ENCODE data around the gene ZBTB2. TPM values are rescaled to one million over a fixed set of nuclear protein-coding genes. Genes with fewer than 3 reads are reported as not detected.

The ZBTB2 gene
- total and polyA plus RNA-seq, 2 of the 4 experiments (the other 2 are of a cell fraction): 11.8 to 17.7 TPM

DNA sequence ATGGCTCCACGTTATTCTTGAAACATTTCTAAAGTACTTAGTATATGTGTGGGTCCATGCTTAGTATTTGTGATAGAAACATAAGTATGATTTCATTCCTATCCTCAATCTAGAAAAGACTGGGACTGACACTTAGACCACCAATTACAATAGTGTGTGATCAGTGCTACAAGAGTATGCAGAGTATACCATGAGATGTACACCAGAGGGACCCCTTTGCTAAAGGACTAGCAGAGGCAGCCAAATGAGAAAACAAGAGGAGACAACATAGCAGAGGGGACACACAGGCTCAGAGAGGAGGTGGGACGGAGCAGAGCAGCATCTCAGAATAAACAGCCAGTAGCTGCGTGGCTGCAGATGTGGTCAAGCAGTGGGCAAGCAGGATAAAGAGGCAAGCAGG is 39.5 kb upstream of the ZBTB2 start:
- Histone ChIP-seq H3K4me1 (ENCODE audit: control insufficient read depth, insufficient read depth, low read length) (no peaks in the 10 kb centered on the region), H2BK5ac (ENCODE audit: low read depth, low read length, poor library complexity, severe bottlenecking) (no peak overlapping the region), H3K9me1 (ENCODE audit: insufficient read depth, low read length) (no peaks in the 10 kb centered on the region), H3K27ac (ENCODE audit: insufficient read depth, low read length) (no peak overlapping the region), H3K9me3 (ENCODE audit: control insufficient read depth, insufficient read depth, low read length) (no peaks in the 10 kb centered on the region), H3K14ac (replicated peaks; ENCODE audit: low read depth, low read length) (no peak overlapping the region), H3K36me3 (ENCODE audit: control insufficient read depth, insufficient read depth, low read length) (peaks cover 30% of the 10 kb centered on the region), H3K4me3 (ENCODE audit: insufficient read depth, low read depth, low read length) (no peak overlapping the region), H3K79me1 (ENCODE audit: low read depth in 1 of 2, low read length in 2 of 2) (peaks cover 3 to 8% of the 10 kb centered on the region in 2 experiments), H4K8ac (ENCODE audit: low read depth in 2 of 2, low read length in 2 of 2) (no peak overlapping the region), H2BK120ac (ENCODE audit: low read depth, low read length) (no peak overlapping the region), H3K23ac (ENCODE audit: low read depth, low read length) (no peak overlapping the region), H2BK15ac (ENCODE audit: low read depth, low read length) (no peak overlapping the region), H3K18ac (ENCODE audit: low read depth, low read length) (no peak overlapping the region), H3K27me3 (ENCODE audit: control insufficient read depth, insufficient read depth, low read length) (no peaks in the 10 kb centered on the region), H3K9ac (ENCODE audit: low read depth, low read length) (no peak overlapping the region), H4K20me1 (ENCODE audit: insufficient read depth, low read length) (no peaks in the 10 kb centered on the region), H3K4ac (ENCODE audit: low read depth, low read length) (no peak overlapping the region), H2AK5ac (ENCODE audit: low read depth, low read length) (no peak overlapping the region), H2AK9ac (replicated peaks; ENCODE audit: low read depth, low read length, poor library complexity) (no peak overlapping the region), H3K4me2 (ENCODE audit: low read depth, low read length) (no peak overlapping the region), H3K56ac (ENCODE audit: extremely low read depth, insufficient read depth, low read length) (no peak overlapping the region), H4K5ac (ENCODE audit: low read depth, low read length) (no peak overlapping the region), H2BK20ac (ENCODE audit: low read depth, low read length) (no peak overlapping the region), H4K91ac (ENCODE audit: insufficient read depth, low read depth, low read length) (no peak overlapping the region), H2AFZ (replicated peaks; ENCODE audit: low read length, poor library complexity) (no peak overlapping the region)
- intact Hi-C loops (cut with micrococcal nuclease): no loop called here
- ATAC-seq (ENCODE audit: low read depth) (no peak), DNase-seq (no peak)
- BruUV-seq (replicated peaks): no TSS peak
- WGBS, 2 experiments (ENCODE audit: extremely low coverage in 2 of 2, insufficient read length in 1 of 2): 89% methylated on average over 2 of the region's 3 CpGs; no CpG with 5 or more reads in 1 of the 2 experiments
- dilution Hi-C loops (cut with HindIII; ENCODE audit: low sequenced_read_pairs, unreplicated experiment): no loop called here
- TF ChIP-seq, protein P1, sequence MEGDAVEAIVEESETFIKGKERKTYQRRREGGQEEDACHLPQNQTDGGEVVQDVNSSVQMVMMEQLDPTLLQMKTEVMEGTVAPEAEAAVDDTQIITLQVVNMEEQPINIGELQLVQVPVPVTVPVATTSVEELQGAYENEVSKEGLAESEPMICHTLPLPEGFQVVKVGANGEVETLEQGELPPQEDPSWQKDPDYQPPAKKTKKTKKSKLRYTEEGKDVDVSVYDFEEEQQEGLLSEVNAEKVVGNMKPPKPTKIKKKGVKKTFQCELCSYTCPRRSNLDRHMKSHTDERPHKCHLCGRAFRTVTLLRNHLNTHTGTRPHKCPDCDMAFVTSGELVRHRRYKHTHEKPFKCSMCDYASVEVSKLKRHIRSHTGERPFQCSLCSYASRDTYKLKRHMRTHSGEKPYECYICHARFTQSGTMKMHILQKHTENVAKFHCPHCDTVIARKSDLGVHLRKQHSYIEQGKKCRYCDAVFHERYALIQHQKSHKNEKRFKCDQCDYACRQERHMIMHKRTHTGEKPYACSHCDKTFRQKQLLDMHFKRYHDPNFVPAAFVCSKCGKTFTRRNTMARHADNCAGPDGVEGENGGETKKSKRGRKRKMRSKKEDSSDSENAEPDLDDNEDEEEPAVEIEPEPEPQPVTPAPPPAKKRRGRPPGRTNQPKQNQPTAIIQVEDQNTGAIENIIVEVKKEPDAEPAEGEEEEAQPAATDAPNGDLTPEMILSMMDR (conservative IDR thresholded peaks at IDR 0.05; ENCODE audit: low read depth, low read length): 0 out of 2 replicates have a peak, but pooled peaks have one; percentile 6
- no peak for TF ChIP-seq POLR2A (IDR thresholded peaks at IDR 0.05; ENCODE audit: low read depth, low read length)
- ChIA-PET CTCF (no interaction called here), POLR2A (ENCODE audit: unreplicated experiment) (no interaction called here)
- in situ Hi-C loops (cut with MboI; ENCODE audit: low sequenced_read_pairs): loop anchor here (25.0 kb wide), 1 partner anchor 706 kb away; no protein-coding TSS in a partner anchor

All from IMR-90 (cell line).